Uterus (tissue), 4 donors: ENCODE data around the gene SLC47A2. TPM values are rescaled to one million over a fixed set of nuclear protein-coding genes. Genes with fewer than 3 reads are reported as not detected.
"Not testable (repeated sequence)": the region's sequence is repeated elsewhere in the genome, so short reads cannot be mapped to it uniquely, and the experiment has no call there.

Experiments used
- DNase-seq, 2 donors: peaks; one replicate each; pipeline ENCODE4 v3.0.0-alpha.2; 2019 to 2020
- H3K27ac ChIP-seq, 2 donors: fragments of 200-600 bp; sonication (generic); 1 replicate in 1 of 2; 2 replicates in 1 of 2; pipeline ENCODE4 v1.5.1; 2016 to 2018
- H3K27me3 ChIP-seq, 2 donors: fragments of 200-600 bp; sonication (generic); one replicate each; pipeline ENCODE4 v1.5.1; 2018 to 2019; ENCODE audit warnings: control low read depth in 1 of 2
- H3K36me3 ChIP-seq, 2 donors: fragments of 200-600 bp; sonication (generic); one replicate each; pipeline ENCODE4 v1.5.1; 2019; ENCODE audit warnings: control low read depth in 1 of 2
- H3K4me1 ChIP-seq, 2 donors: fragments of 200-600 bp; sonication (generic); one replicate each; pipeline ENCODE4 v1.5.1; 2018 to 2019; ENCODE audit warnings: control low read depth in 1 of 2
- H3K4me3 ChIP-seq, 2 donors: fragments of 200-600 bp; sonication (generic); 1 replicate in 1 of 2; 2 replicates in 1 of 2; pipeline ENCODE4 v1.5.1; 2018 to 2019; ENCODE audit warnings: mild to moderate bottlenecking in 1 of 2
- H3K9me3 ChIP-seq, 2 donors: fragments of 200-600 bp; sonication (generic); one replicate each; pipeline ENCODE4 v1.5.1; 2019; ENCODE audit warnings: control low read depth in 1 of 2
- CTCF ChIP-seq, 4 experiments: fragments of 200-600 bp in 2 of 4; fragments of 450-650 bp in 2 of 4; sonication (generic) in 2 of 4; IDR thresholded peaks; one replicate each; pipeline ENCODE4 v1.5.1; 2016 to 2019; ENCODE audit warnings: antibody characterized with exemption in 4 of 4, mild to moderate bottlenecking in 2 of 4, moderate library complexity in 1 of 4
- POLR2A ChIP-seq, 2 donors: fragments of 450-650 bp; IDR thresholded peaks; one replicate each; pipeline ENCODE4 v1.6.1; 2016; ENCODE audit warnings: antibody characterized with exemption in 2 of 2, mild to moderate bottlenecking in 1 of 2, moderate library complexity in 1 of 2
- intact Hi-C: fragments of 100-400 bp; cut with DNase I; formaldehyde crosslinking; loops from one replicate; pipeline ENCODE4 v1.15.1; 2023; ENCODE audit warnings: low total_unique reads
- total RNA-seq, 4 donors: library from RNA; depleted of rRNA in 3 of 4; stranded (reverse); fragments of >200 nt in 3 of 4; gene quantifications; one replicate each; pipeline versions ENCODE4 v1.1.0 to v1.2.4, GENCODE V29; 2014 to 2023
- donor health status: DM: yes; HTN: yes; CAD: no.

The SLC47A2 gene
- total RNA-seq, 4 donors from 2014 or later = 0.35 TPM; not detected in 3

GRCh38 chr17:19670908-19671307 is 45.5 kb downstream of the SLC47A2 start:
- DNase-seq = no peak
- TF ChIP-seq POLR2A (IDR thresholded peaks at IDR 0.05) = no peak
- no peak for TF ChIP-seq CTCF (IDR thresholded peaks at IDR 0.05)
- Histone ChIP-seq H3K27ac (no peak overlapping the region), H3K4me3 (no peak overlapping the region), H3K36me3 (no peaks in the 10 kb centered on the region), H3K4me1 (no peaks in the 10 kb centered on the region), H3K27me3 (no peaks in the 10 kb centered on the region), H3K9me3 (no peaks in the 10 kb centered on the region)
- intact Hi-C loops = no loop called here

GRCh38 chr17:19669680-19670079 is 46.7 kb downstream of the SLC47A2 start:
- H3K27ac ChIP-seq, H3K36me3 ChIP-seq: not testable (repeated sequence)

GRCh38 chr17:19664821-19665181 is 51.6 kb downstream of the SLC47A2 start:
- no peaks in the 10 kb centered on the region for H3K27me3 ChIP-seq
- no peaks in the 10 kb centered on the region for H3K36me3 ChIP-seq
- intact Hi-C loops = no loop called here
- no peak for DNase-seq
- H3K4me3 ChIP-seq = no peak overlapping the region
- no peaks in the 10 kb centered on the region for H3K9me3 ChIP-seq
- TF ChIP-seq CTCF (IDR thresholded peaks at IDR 0.05) (no peak), POLR2A (IDR thresholded peaks at IDR 0.05) (no peak)
- no peaks in the 10 kb centered on the region for H3K4me1 ChIP-seq
- no peak overlapping the region for H3K27ac ChIP-seq

More at GRCh38 chr17:19669680-19670079, 46.7 kb downstream of the SLC47A2 start:
- H3K4me3 ChIP-seq, H3K4me1 ChIP-seq, H3K27me3 ChIP-seq, DNase-seq, H3K9me3 ChIP-seq, intact Hi-C loops: not testable (repeated sequence)

GRCh38 chr17:19664136-19664820 is 52.1 kb downstream of the SLC47A2 start:
- H3K27ac ChIP-seq = no peak overlapping the region
- no peaks in the 10 kb centered on the region for H3K9me3 ChIP-seq
- H3K27me3 ChIP-seq = no peaks in the 10 kb centered on the region
- TF ChIP-seq POLR2A (IDR thresholded peaks at IDR 0.05) (no peak), CTCF (IDR thresholded peaks at IDR 0.05) (no peak)
- no peak for DNase-seq
- no peaks in the 10 kb centered on the region for H3K36me3 ChIP-seq
- no peaks in the 10 kb centered on the region for H3K4me1 ChIP-seq
- no peak overlapping the region for H3K4me3 ChIP-seq
- intact Hi-C loops = no loop called here

- Histone ChIP-seq H3K27me3 (no peaks in the 10 kb centered on the region), H3K36me3 (no peaks in the 10 kb centered on the region), H3K9me3 (no peaks in the 10 kb centered on the region), H3K4me3 (no peak overlapping the region), H3K27ac (no peak overlapping the region), H3K4me1 (no peaks in the 10 kb centered on the region)
- intact Hi-C loops = no loop called here
- no peak for DNase-seq
- TF ChIP-seq POLR2A (IDR thresholded peaks at IDR 0.05) (no peak), CTCF (IDR thresholded peaks at IDR 0.05) (no peak)
Measured at GRCh38 chr17:19663097-19663496, 53.3 kb downstream of the SLC47A2 start.

GRCh38 chr17:19661121-19661520 is 55.3 kb downstream of the SLC47A2 start:
- H3K27me3 ChIP-seq = no peaks in the 10 kb centered on the region

More at GRCh38 chr17:19661121-19661520, 55.3 kb downstream of the SLC47A2 start:
- no peaks in the 10 kb centered on the region for H3K4me1 ChIP-seq
- no peak overlapping the region for H3K4me3 ChIP-seq
- no peak for TF ChIP-seq CTCF (IDR thresholded peaks at IDR 0.05)
- TF ChIP-seq POLR2A (IDR thresholded peaks at IDR 0.05) = no peak
- no peak for DNase-seq
- no peak overlapping the region for H3K27ac ChIP-seq
- intact Hi-C loops = no loop called here
- no peaks in the 10 kb centered on the region for H3K9me3 ChIP-seq
- no peaks in the 10 kb centered on the region for H3K36me3 ChIP-seq
